IMR-90 (cell line): ENCODE data around the gene CTAGE1. TPM values are rescaled to one million over a fixed set of nuclear protein-coding genes. Genes with fewer than 3 reads are reported as not detected.

ENCODE experiments used
- ATAC-seq: fragments of 200-7000 bp; cut with Tn5 transposase; 2 replicates; pipeline ENCODE4 v1.9.1; 2020; ENCODE audit warnings: low read depth, mild to moderate bottlenecking, moderate library complexity
- BruUV-seq: library from RNA; stranded (reverse); fragments of 400-500 nt; replicated peaks from 2 replicates; lab custom pipeline; 2021; lab: Mats Ljungman, UMichigan
- CTCF ChIA-PET: fragments of 300-600 bp; formaldehyde crosslinking; extraction: SDS; loops from one replicate; lab custom pipeline; 2021; ENCODE audit warnings: antibody characterized with exemption; lab: Yijun Ruan, JAX
- POLR2A ChIA-PET: fragments of 300-600 bp; sonication (Branson Sonifier 250); formaldehyde crosslinking; loops from one replicate; lab custom pipeline; 2022; ENCODE audit warnings: antibody characterized with exemption; ENCODE audit not compliant: unreplicated experiment; lab: Charles Lee
- DNase-seq: peaks from one replicate; pipeline ENCODE4 v3.0.0; 2013
- H2AFZ ChIP-seq: replicated peaks from 2 replicates; pipeline ENCODE3; 2013; ENCODE audit warnings: low read length, mild to moderate bottlenecking; ENCODE audit not compliant: poor library complexity
- H2AK5ac ChIP-seq: 2 replicates; pipeline ENCODE4 v1.6.1; 2013; ENCODE audit warnings: low read depth, low read length, inconsistent platforms
- H2AK9ac ChIP-seq: replicated peaks from 2 replicates; pipeline ENCODE3; 2013; ENCODE audit warnings: mild to moderate bottlenecking, low read depth, low read length, moderate library complexity; ENCODE audit not compliant: poor library complexity
- H2BK120ac ChIP-seq: 2 replicates; pipeline ENCODE4 v1.6.1; 2013; ENCODE audit warnings: low read depth, low read length, inconsistent platforms
- H2BK15ac ChIP-seq: 3 replicates; pipeline ENCODE4 v1.6.1; 2013; ENCODE audit warnings: low read depth, low read length, inconsistent platforms
- H2BK20ac ChIP-seq: 2 replicates; pipeline ENCODE4 v1.6.1; 2013; ENCODE audit warnings: low read depth, mild to moderate bottlenecking, inconsistent platforms, low read length, moderate library complexity
- H2BK5ac ChIP-seq: 2 replicates; pipeline ENCODE4 v1.6.1; 2013; ENCODE audit warnings: mild to moderate bottlenecking, low read depth, low read length, inconsistent platforms; ENCODE audit not compliant: poor library complexity, severe bottlenecking
- H3K14ac ChIP-seq: replicated peaks from 2 replicates; pipeline ENCODE4 v1.6.1; 2013; ENCODE audit warnings: low read depth, low read length, inconsistent platforms
- H3K18ac ChIP-seq: 2 replicates; pipeline ENCODE4 v1.6.1; 2013; ENCODE audit warnings: low read depth, low read length, control low read depth
- H3K23ac ChIP-seq: 2 replicates; pipeline ENCODE4 v1.6.1; 2013; ENCODE audit warnings: low read depth, low read length, inconsistent platforms
- H3K27ac ChIP-seq: 2 replicates; pipeline ENCODE4 v1.5.1; 2013; ENCODE audit warnings: mild to moderate bottlenecking, control low read depth, low read length; ENCODE audit not compliant: insufficient read depth
- H3K27me3 ChIP-seq: 2 replicates; pipeline ENCODE4 v1.6.1; 2013; ENCODE audit warnings: low read length; ENCODE audit not compliant: control insufficient read depth, insufficient read depth
- H3K36me3 ChIP-seq: 2 replicates; pipeline ENCODE4 v1.6.1; 2013; ENCODE audit warnings: low read length, mixed read lengths; ENCODE audit not compliant: control insufficient read depth, insufficient read depth
- H3K4ac ChIP-seq: 2 replicates; pipeline ENCODE4 v1.6.1; 2013; ENCODE audit warnings: low read depth, low read length, inconsistent platforms
- H3K4me1 ChIP-seq: 2 replicates; pipeline ENCODE4 v1.6.1; 2013; ENCODE audit warnings: low read length, mixed read lengths; ENCODE audit not compliant: control insufficient read depth, insufficient read depth
- H3K4me2 ChIP-seq: 2 replicates; pipeline ENCODE4 v1.6.1; 2013; ENCODE audit warnings: low read depth, mild to moderate bottlenecking, control low read depth, low read length, moderate library complexity
- H3K4me3 ChIP-seq: 2 replicates; pipeline ENCODE4 v1.5.1; 2013; ENCODE audit warnings: low read depth, mild to moderate bottlenecking, control low read depth, low read length, moderate library complexity; ENCODE audit not compliant: insufficient read depth
- H3K56ac ChIP-seq: 2 replicates; pipeline ENCODE4 v1.6.1; 2013; ENCODE audit warnings: low read length, inconsistent platforms; ENCODE audit not compliant: insufficient read depth; ENCODE audit errors: extremely low read depth
- H3K79me1 ChIP-seq, 2 experiments: 2 replicates each; pipeline ENCODE4 v1.6.1; 2013; ENCODE audit warnings: low read length in 2 of 2, inconsistent platforms in 1 of 2, low read depth in 1 of 2
- H3K9ac ChIP-seq: 2 replicates; pipeline ENCODE4 v1.6.1; 2013; ENCODE audit warnings: low read depth, low read length, control low read depth
- H3K9me1 ChIP-seq: 2 replicates; pipeline ENCODE4 v1.6.1; 2013; ENCODE audit warnings: low read length, inconsistent platforms; ENCODE audit not compliant: insufficient read depth
- H3K9me3 ChIP-seq: 2 replicates; pipeline ENCODE4 v1.6.1; 2013; ENCODE audit warnings: low read length; ENCODE audit not compliant: control insufficient read depth, insufficient read depth
- H4K20me1 ChIP-seq: 2 replicates; pipeline ENCODE4 v1.6.1; 2013; ENCODE audit warnings: low read length, inconsistent platforms; ENCODE audit not compliant: insufficient read depth
- H4K5ac ChIP-seq: 2 replicates; pipeline ENCODE4 v1.6.1; 2013; ENCODE audit warnings: mild to moderate bottlenecking, low read depth, low read length, control low read depth
- H4K8ac ChIP-seq, 2 experiments: 2 replicates each; pipeline ENCODE4 v1.6.1; 2013; ENCODE audit warnings: low read depth in 2 of 2, low read length in 2 of 2, control low read depth in 1 of 2, inconsistent platforms in 1 of 2
- H4K91ac ChIP-seq: 2 replicates; pipeline ENCODE4 v1.6.1; 2013; ENCODE audit warnings: low read depth, low read length, inconsistent platforms; ENCODE audit not compliant: insufficient read depth
- POLR2A ChIP-seq: IDR thresholded peaks from 2 replicates; pipeline ENCODE4 v1.6.1; 2012; ENCODE audit warnings: mild to moderate bottlenecking, low read depth, low read length
- RCOR1 ChIP-seq: IDR thresholded peaks from 2 replicates; pipeline ENCODE4 v1.6.1; 2012; ENCODE audit warnings: mild to moderate bottlenecking, low read length, improper control_type of control experiment; ENCODE audit not compliant: insufficient replicate concordance
- SMC3 ChIP-seq: fragments of 150-350 bp; IDR thresholded peaks from 2 replicates; pipeline ENCODE4 v1.6.1; 2016; ENCODE audit warnings: low read depth, mild to moderate bottlenecking, antibody characterized with exemption, low read length, moderate library complexity
- WGBS, 2 experiments: methylation state at CpG; one replicate each; pipeline versions ENCODE4 v1.1.5 to v1.1.7; 2013; ENCODE audit warnings: missing lambda C conversion rate in 2 of 2; ENCODE audit not compliant: insufficient read length in 1 of 2; ENCODE audit errors: extremely low coverage in 2 of 2; 5-methylcytosine and 5-hydroxymethylcytosine counted together
- dilution Hi-C: fragments of 300-500 bp; cut with HindIII; formaldehyde crosslinking; loops from one replicate; pipeline ENCODE4 v1.14.3; 2018; ENCODE audit warnings: low sequenced_read_pairs; ENCODE audit not compliant: unreplicated experiment
- in situ Hi-C: fragments of 300-500 bp; cut with MboI; formaldehyde crosslinking; loops from 3 replicates; pipeline ENCODE4 v1.14.3; 2019; ENCODE audit warnings: low sequenced_read_pairs, inconsistent platforms, mixed read lengths
- intact Hi-C: fragments of 100-400 bp; cut with micrococcal nuclease; formaldehyde crosslinking; loops from 2 replicates; pipeline ENCODE4 v1.10.0; 2022
- polyA plus RNA-seq, 3 experiments: library from polyadenylated mRNA; depleted of rRNA; stranded (reverse); fragments of >200 nt; gene quantifications; 2 replicates each; pipeline ENCODE4 v1.2.3, GENCODE V29; 2012; ENCODE audit warnings: low replicate concordance in 1 of 3
- total RNA-seq: library from RNA; depleted of rRNA; stranded (reverse); fragments of >200 nt; gene quantifications from 2 replicates; pipeline ENCODE4 v1.2.3, GENCODE V29; 2012
- TF ChIP-seq, protein P1 (sequence below): conservative IDR thresholded peaks from 2 replicates; pipeline ENCODE4 v1.5.1; 2012; ENCODE audit warnings: mild to moderate bottlenecking, low read depth, low read length, improper control_type of control experiment

The CTAGE1 gene
- total and polyA plus RNA-seq, 2 of the 4 experiments (the other 2 are of a cell fraction), result 0.09 TPM; not detected in 1

DNA sequence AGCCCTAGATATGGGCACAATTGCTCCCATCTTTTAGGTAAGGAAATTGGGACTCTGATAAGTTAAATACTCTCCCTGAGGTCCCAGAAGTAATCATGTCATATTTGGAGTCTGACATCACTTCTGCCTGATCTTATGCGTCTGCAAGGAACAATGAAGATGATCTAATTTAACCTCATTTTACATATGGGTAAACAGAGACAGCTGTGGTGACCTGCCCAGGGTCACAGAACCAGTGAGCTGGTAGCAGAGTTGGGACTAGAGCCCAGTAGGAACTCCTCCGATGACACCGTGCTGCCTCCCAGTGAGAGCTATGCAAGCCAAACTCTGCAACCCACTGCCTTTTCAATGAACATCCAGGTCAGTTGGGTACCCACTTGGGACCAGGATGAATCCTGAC, 17.8 kb downstream of the CTAGE1 start:
- no peak overlapping the region for H3K9ac ChIP-seq
- in situ Hi-C loops, result no loop called here

More for the DNA sequence above, 17.8 kb downstream of the CTAGE1 start:
- BruUV-seq, result no TSS peak
- Histone ChIP-seq H3K14ac (no peak overlapping the region), H2BK5ac (no peak overlapping the region), H3K36me3 (no peaks in the 10 kb centered on the region), H3K27ac (no peak overlapping the region), H2AK5ac (no peak overlapping the region), H3K18ac (no peak overlapping the region), H3K27me3 (no peaks in the 10 kb centered on the region), H2AK9ac (no peak overlapping the region), H4K8ac (no peak overlapping the region), H4K5ac (no peak overlapping the region), H2BK15ac (no peak overlapping the region), H3K4me3 (no peak overlapping the region), H3K56ac (no peak overlapping the region), H3K9me3 (peaks cover 1% of the 10 kb centered on the region; the same call in 1 of the 2 replicates), H4K91ac (no peak overlapping the region), H3K9me1 (no peaks in the 10 kb centered on the region), H3K4ac (no peak overlapping the region), H3K4me2 (no peak overlapping the region), H2BK120ac (no peak overlapping the region), H2AFZ (no peak overlapping the region), H3K79me1 (no peaks in the 10 kb centered on the region), H3K23ac (no peak overlapping the region), H3K4me1 (no peaks in the 10 kb centered on the region), H2BK20ac (no peak overlapping the region), H4K20me1 (no peaks in the 10 kb centered on the region)
- peak; percentile 37; the same call in 1 of the 2 replicates for ATAC-seq
- POLR2A ChIA-PET, result no interaction called here
- DNase-seq, result peak; percentile 62
- no CpG with 5 or more reads among the region's 3 CpGs for WGBS, 2 experiments
- dilution Hi-C loops (no loop called here), intact Hi-C loops (loop anchor here (1.0 kb wide), 1 partner anchor 38 kb away; no protein-coding TSS in a partner anchor)
- TF ChIP-seq, protein P1, sequence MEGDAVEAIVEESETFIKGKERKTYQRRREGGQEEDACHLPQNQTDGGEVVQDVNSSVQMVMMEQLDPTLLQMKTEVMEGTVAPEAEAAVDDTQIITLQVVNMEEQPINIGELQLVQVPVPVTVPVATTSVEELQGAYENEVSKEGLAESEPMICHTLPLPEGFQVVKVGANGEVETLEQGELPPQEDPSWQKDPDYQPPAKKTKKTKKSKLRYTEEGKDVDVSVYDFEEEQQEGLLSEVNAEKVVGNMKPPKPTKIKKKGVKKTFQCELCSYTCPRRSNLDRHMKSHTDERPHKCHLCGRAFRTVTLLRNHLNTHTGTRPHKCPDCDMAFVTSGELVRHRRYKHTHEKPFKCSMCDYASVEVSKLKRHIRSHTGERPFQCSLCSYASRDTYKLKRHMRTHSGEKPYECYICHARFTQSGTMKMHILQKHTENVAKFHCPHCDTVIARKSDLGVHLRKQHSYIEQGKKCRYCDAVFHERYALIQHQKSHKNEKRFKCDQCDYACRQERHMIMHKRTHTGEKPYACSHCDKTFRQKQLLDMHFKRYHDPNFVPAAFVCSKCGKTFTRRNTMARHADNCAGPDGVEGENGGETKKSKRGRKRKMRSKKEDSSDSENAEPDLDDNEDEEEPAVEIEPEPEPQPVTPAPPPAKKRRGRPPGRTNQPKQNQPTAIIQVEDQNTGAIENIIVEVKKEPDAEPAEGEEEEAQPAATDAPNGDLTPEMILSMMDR, result 0 out of 2 replicates have a peak, but pooled peaks have one; percentile 1
- no peak for TF ChIP-seq RCOR1
- no peak for TF ChIP-seq POLR2A
- no peak for TF ChIP-seq SMC3
- CTCF ChIA-PET, result interaction anchor here (1.2 kb wide), 1 partner anchor 162 kb away, joined by 4 read pairs; no protein-coding TSS in a partner anchor
